22Rv1 (cell line): ENCODE results near the gene TIAM2.

Source experiments
- CTCF ChIP-seq: fragments of 450-650 bp; IDR thresholded peaks from 2 replicates; pipeline ENCODE4 v1.5.1; 2017; ENCODE audit warnings: mild to moderate bottlenecking
- ZFX ChIP-seq: fragments of 450-650 bp; IDR thresholded peaks from 2 replicates; pipeline ENCODE4 v1.6.1; 2017; ENCODE audit warnings: antibody characterized with exemption, borderline replicate concordance

- TF ChIP-seq CTCF: no peak
- TF ChIP-seq ZFX: no peak
These were observed 239.1 kb downstream of the TIAM2 start for GRCh38 chr6:155234167-155234566.
